ENCODE results near the gene MRPS18A.
"Not testable (repeated sequence)": the region's sequence is repeated elsewhere in the genome, so short reads cannot be mapped to it uniquely, and the experiment has no call there.

The MRPS18A gene

GRCh38 chr6:43716099-43716498 lies 28.5 kb upstream of the MRPS18A start:
- peak; percentile 34 for DNase-seq

GRCh38 chr6:43715056-43715788 lies 27.6 kb upstream of the MRPS18A start:
- DNase-seq = no peak

GRCh38 chr6:43714311-43715055 lies 26.9 kb upstream of the MRPS18A start:
- no peak for DNase-seq

- peak; percentile 4 for DNase-seq
These were observed 26.2 kb upstream of the MRPS18A start for GRCh38 chr6:43713643-43714310.

- DNase-seq = peak; percentile 3
These were observed 25.0 kb upstream of the MRPS18A start for GRCh38 chr6:43712579-43712978.

GRCh38 chr6:43710576-43710975 lies 23.0 kb upstream of the MRPS18A start:
- DNase-seq = no peak

- DNase-seq = no peak
These were observed 22.2 kb upstream of the MRPS18A start for GRCh38 chr6:43709654-43710303.

GRCh38 chr6:43708860-43709653 lies 21.5 kb upstream of the MRPS18A start:
- no peak for DNase-seq

- DNase-seq = no peak
These were observed 20.2 kb upstream of the MRPS18A start for GRCh38 chr6:43707767-43708166.

- DNase-seq = no peak
These were observed 19.7 kb upstream of the MRPS18A start for GRCh38 chr6:43707269-43707668.

- DNase-seq = no peak
These were observed 19.2 kb upstream of the MRPS18A start for GRCh38 chr6:43706788-43707187.

- DNase-seq = no peak
These were observed 18.4 kb upstream of the MRPS18A start for GRCh38 chr6:43705996-43706395.

GRCh38 chr6:43703512-43704429 lies 16.2 kb upstream of the MRPS18A start:
- DNase-seq = peak; percentile 6

GRCh38 chr6:43702534-43703440 lies 15.2 kb upstream of the MRPS18A start:
- DNase-seq = no peak

GRCh38 chr6:43702171-43702533 lies 14.6 kb upstream of the MRPS18A start:
- no peak for DNase-seq

GRCh38 chr6:43700939-43701560 lies 13.5 kb upstream of the MRPS18A start:
- DNase-seq = not testable (repeated sequence)

GRCh38 chr6:43699564-43700186 lies 12.1 kb upstream of the MRPS18A start:
- peak; percentile 33 for DNase-seq

GRCh38 chr6:43698584-43699349 lies 11.2 kb upstream of the MRPS18A start:
- DNase-seq = peak; percentile 85

Data from NCI-H2171 treated with DMSO at 0.1 percent for 48 hours (cell line).